Mesenchymal stem cell (in vitro differentiated cells and primary cell): ENCODE data around the gene TAS1R2.

Experiments
- DNase-seq: peaks from one replicate; pipeline ENCODE4 v3.0.0-alpha.2; 2013
- H2AFZ ChIP-seq: one replicate; pipeline ENCODE4 v1.6.1; 2013; ENCODE audit warnings: low read depth, mild to moderate bottlenecking, control low read depth, inconsistent platforms, low read length, moderate library complexity
- H2AK5ac ChIP-seq: 2 replicates; pipeline ENCODE4 v1.6.1; 2013; ENCODE audit warnings: low read length, moderate library complexity, mild to moderate bottlenecking, inconsistent platforms; ENCODE audit not compliant: severe bottlenecking
- H2BK120ac ChIP-seq: one replicate; pipeline ENCODE4 v1.6.1; 2013; ENCODE audit warnings: low read depth, mild to moderate bottlenecking, inconsistent platforms, low read length, moderate library complexity
- H2BK12ac ChIP-seq, 2 experiments: one replicate each; pipeline ENCODE4 v1.6.1; 2013; ENCODE audit warnings: inconsistent platforms in 2 of 2, low read length in 2 of 2, mild to moderate bottlenecking in 2 of 2, moderate library complexity in 2 of 2, control low read depth in 1 of 2
- H2BK15ac ChIP-seq: one replicate; pipeline ENCODE4 v1.6.1; 2013; ENCODE audit warnings: mild to moderate bottlenecking, low read depth, inconsistent platforms; ENCODE audit not compliant: poor library complexity, severe bottlenecking
- H2BK5ac ChIP-seq: 2 replicates; pipeline ENCODE4 v1.6.1; 2013; ENCODE audit warnings: low read depth, mild to moderate bottlenecking, low read length, control low read depth, inconsistent platforms; ENCODE audit not compliant: poor library complexity, severe bottlenecking
- H3K14ac ChIP-seq, 2 experiments: one replicate each; pipeline ENCODE4 v1.6.1; 2013; ENCODE audit warnings: inconsistent platforms in 2 of 2, low read length in 2 of 2, control low read depth in 1 of 2, mild to moderate bottlenecking in 1 of 2, moderate library complexity in 1 of 2
- H3K18ac ChIP-seq, 2 experiments: one replicate each; pipeline ENCODE4 v1.6.1; 2013; ENCODE audit warnings: inconsistent platforms in 2 of 2, low read length in 2 of 2, control low read depth in 1 of 2, low read depth in 1 of 2, mild to moderate bottlenecking in 1 of 2
- H3K23ac ChIP-seq, 2 experiments: one replicate each; pipeline ENCODE4 v1.6.1; 2013; ENCODE audit warnings: inconsistent platforms in 2 of 2, low read length in 2 of 2, mild to moderate bottlenecking in 2 of 2, moderate library complexity in 2 of 2, control low read depth in 1 of 2
- H3K27ac ChIP-seq: 2 replicates; pipeline ENCODE4 v1.5.1; 2013; ENCODE audit warnings: mild to moderate bottlenecking, moderate library complexity, low read length, control low read depth, inconsistent platforms; ENCODE audit not compliant: poor library complexity, severe bottlenecking
- H3K27me3 ChIP-seq, 2 experiments: 2 replicates each; pipeline versions ENCODE4 v1.6.1 to v1.7.0; 2013; ENCODE audit warnings: low read length in 2 of 2, mild to moderate bottlenecking in 2 of 2, moderate library complexity in 2 of 2, control low read depth in 1 of 2, inconsistent platforms in 1 of 2; ENCODE audit not compliant: control insufficient read depth in 1 of 2, insufficient read depth in 1 of 2
- H3K36me3 ChIP-seq, 2 experiments: 2 replicates each; pipeline versions ENCODE4 v1.6.1 to v1.7.0; 2013; ENCODE audit warnings: low read length in 2 of 2, control low read depth in 1 of 2, inconsistent platforms in 1 of 2, low read depth in 1 of 2, mild to moderate bottlenecking in 1 of 2; ENCODE audit not compliant: insufficient read depth in 2 of 2, control insufficient read depth in 1 of 2
- H3K4ac ChIP-seq, 2 experiments: one replicate each; pipeline ENCODE4 v1.6.1; 2013; ENCODE audit warnings: inconsistent platforms in 2 of 2, low read length in 2 of 2, mild to moderate bottlenecking in 2 of 2, moderate library complexity in 2 of 2, control low read depth in 1 of 2, low read depth in 1 of 2
- H3K4me1 ChIP-seq: 2 replicates; pipeline ENCODE4 v1.6.1; 2013; ENCODE audit warnings: low read depth, low read length, control low read depth; ENCODE audit not compliant: control insufficient read depth, insufficient read depth
- H3K4me2 ChIP-seq: 2 replicates; pipeline ENCODE4 v1.6.1; 2013; ENCODE audit warnings: low read length, mild to moderate bottlenecking, inconsistent platforms; ENCODE audit not compliant: poor library complexity, severe bottlenecking
- H3K4me3 ChIP-seq, 2 experiments: 2 replicates each; pipeline versions ENCODE4 v1.5.1 to v1.7.0; 2013; ENCODE audit warnings: low read length in 2 of 2, mild to moderate bottlenecking in 2 of 2, control low read depth in 1 of 2, low read depth in 1 of 2; ENCODE audit not compliant: insufficient read depth in 1 of 2
- H3K79me1 ChIP-seq: replicated peaks from 2 replicates; pipeline ENCODE4 v1.6.1; 2013; ENCODE audit warnings: mild to moderate bottlenecking, control low read depth, low read length, inconsistent platforms; ENCODE audit not compliant: poor library complexity, severe bottlenecking
- H3K9ac ChIP-seq: 2 replicates; pipeline ENCODE4 v1.7.0; 2013; ENCODE audit warnings: mild to moderate bottlenecking, low read length, moderate library complexity
- H3K9me3 ChIP-seq: 2 replicates; pipeline ENCODE4 v1.7.0; 2013; ENCODE audit warnings: mild to moderate bottlenecking, low read length; ENCODE audit not compliant: control insufficient read depth
- H4K8ac ChIP-seq: one replicate; pipeline ENCODE4 v1.6.1; 2013; ENCODE audit warnings: inconsistent platforms, mild to moderate bottlenecking, low read length, moderate library complexity
- H4K91ac ChIP-seq: one replicate; pipeline ENCODE4 v1.6.1; 2013; ENCODE audit warnings: mild to moderate bottlenecking, low read length, inconsistent platforms
- WGBS: methylation state at CpG from one replicate; pipeline ENCODE4 v1.1.7; 2013; ENCODE audit warnings: mixed read lengths; 5-methylcytosine and 5-hydroxymethylcytosine counted together

TAS1R2 gene

DNA sequence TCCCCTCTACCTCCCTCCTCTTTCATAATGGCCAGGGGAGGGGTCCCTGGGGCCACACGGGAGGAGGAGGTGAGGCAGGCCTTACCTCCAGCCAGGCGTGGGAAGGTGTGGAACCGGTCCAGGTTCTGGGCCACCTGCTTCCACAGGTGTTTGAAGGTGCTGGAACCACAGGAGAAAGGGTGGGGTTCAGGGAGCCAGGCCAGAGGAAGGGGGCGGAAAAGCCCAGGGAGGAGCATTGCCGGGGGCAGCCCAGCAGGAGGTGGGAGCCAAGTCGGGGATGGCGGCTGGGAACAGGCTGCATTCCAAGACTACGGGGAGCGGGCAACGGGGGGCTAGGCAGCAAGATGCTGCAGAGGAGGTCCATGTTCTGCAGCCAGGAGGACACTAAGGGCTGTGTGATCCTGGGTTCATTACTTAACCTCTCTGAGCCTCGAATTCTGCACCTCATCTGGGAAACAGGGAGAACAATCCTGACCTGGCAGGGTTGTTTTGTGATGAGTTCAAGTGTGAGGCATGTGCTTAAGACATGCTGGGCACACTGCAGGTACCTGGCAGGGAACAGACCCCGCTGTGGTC, 19.8 kb upstream of the TAS1R2 start:
- Histone ChIP-seq H4K91ac (no peak overlapping the region), H3K36me3 (peaks cover 11 to 45% of the 10 kb centered on the region in 2 experiments), H3K18ac (no peak overlapping the region), H2AK5ac (no peak overlapping the region), H3K23ac (no peak overlapping the region), H3K4me3 (no peak overlapping the region), H2BK5ac (no peak overlapping the region), H3K27ac (no peak overlapping the region), H3K4ac (no peak overlapping the region), H3K4me1 (peaks cover 5% of the 10 kb centered on the region), H4K8ac (no peak overlapping the region), H3K9me3 (no peaks in the 10 kb centered on the region), H2BK15ac (no peak overlapping the region), H3K14ac (no peak overlapping the region), H2AFZ (no peak overlapping the region), H2BK120ac (no peak overlapping the region), H3K27me3 (no peaks in the 10 kb centered on the region), H3K9ac (no peak overlapping the region), H3K79me1 (no peaks in the 10 kb centered on the region), H2BK12ac (no peak overlapping the region), H3K4me2 (no peak overlapping the region)
- no peak for DNase-seq
- WGBS = 88% methylated on average over 12 of the region's 12 CpGs

DNA sequence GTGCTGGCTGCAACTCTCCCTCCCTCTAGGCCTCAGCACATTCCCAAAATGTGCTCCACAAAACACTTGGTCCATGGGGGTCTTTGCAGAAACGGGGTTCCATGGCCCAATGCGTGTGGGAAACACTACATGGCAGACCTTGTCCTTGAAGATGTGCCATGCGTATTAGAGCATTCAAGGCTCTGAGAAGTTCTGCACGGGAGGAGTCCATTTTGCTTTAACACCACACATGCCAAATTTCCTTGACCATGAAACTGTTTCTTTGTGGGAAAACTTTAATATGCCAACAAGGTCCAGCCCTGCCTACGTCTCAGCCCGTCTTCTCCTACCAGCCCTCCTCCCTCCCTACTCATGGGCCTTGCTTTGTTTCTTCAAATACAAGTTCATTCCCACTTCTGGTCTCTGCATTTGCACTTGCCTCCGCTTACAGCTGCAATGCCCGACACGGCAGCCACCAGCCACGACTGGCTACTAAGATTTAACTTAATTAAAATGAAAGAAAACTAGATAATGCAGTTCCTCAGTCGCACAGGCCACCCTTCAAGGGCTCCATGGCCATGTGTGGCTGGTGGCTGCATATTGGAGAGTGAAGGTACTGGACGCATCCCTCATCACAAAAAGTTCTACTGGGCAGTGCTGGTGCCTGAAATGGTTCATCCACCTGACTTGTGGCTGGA, 19.2 kb upstream of the TAS1R2 start:
- Histone ChIP-seq H3K14ac (no peak overlapping the region), H3K18ac (no peak overlapping the region), H3K79me1 (no peaks in the 10 kb centered on the region), H3K4me2 (no peak overlapping the region), H3K4me1 (peaks cover 5% of the 10 kb centered on the region), H3K4me3 (no peak overlapping the region), H3K36me3 (peaks cover 11 to 43% of the 10 kb centered on the region in 2 experiments), H3K23ac (no peak overlapping the region), H4K8ac (no peak overlapping the region), H3K9me3 (no peaks in the 10 kb centered on the region), H2BK12ac (no peak overlapping the region), H2AK5ac (no peak overlapping the region), H2BK120ac (no peak overlapping the region), H3K27me3 (no peaks in the 10 kb centered on the region), H4K91ac (no peak overlapping the region), H3K4ac (no peak overlapping the region), H2BK15ac (no peak overlapping the region), H3K27ac (no peak overlapping the region), H3K9ac (no peak overlapping the region), H2BK5ac (no peak overlapping the region), H2AFZ (no peak overlapping the region)
- no peak for DNase-seq
- 81% methylated on average over 10 of the region's 12 CpGs for WGBS

DNA sequence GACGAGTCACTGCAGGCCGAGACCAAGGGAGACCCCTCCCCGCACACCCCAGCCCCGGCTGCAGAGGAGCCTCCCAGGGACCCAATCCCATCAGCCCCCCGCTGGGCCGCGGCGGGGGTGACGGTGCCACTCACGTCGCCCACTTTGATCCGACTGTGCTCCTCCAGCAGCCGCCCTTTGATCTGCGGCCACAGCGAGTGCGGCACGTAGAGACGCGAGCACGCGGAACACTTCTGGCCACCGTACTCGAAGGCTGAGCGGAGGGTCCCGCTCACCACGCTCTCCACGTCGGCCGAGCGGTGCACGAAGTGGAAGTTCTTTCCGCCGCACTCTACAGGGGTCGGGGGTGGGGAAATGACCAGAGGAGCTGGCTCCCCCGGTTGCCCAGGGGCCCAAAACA, 17.8 kb upstream of the TAS1R2 start:
- Histone ChIP-seq H3K79me1 (no peaks in the 10 kb centered on the region), H2AK5ac (no peak overlapping the region), H2BK12ac (no peak overlapping the region), H2BK5ac (no peak overlapping the region), H3K27me3 (no peaks in the 10 kb centered on the region), H3K14ac (no peak overlapping the region), H4K8ac (no peak overlapping the region), H3K4ac (no peak overlapping the region), H2BK15ac (no peak overlapping the region), H3K4me1 (peaks cover 5% of the 10 kb centered on the region), H3K36me3 (peaks cover 11 to 39% of the 10 kb centered on the region in 2 experiments), H3K23ac (no peak overlapping the region), H2BK120ac (no peak overlapping the region), H2AFZ (no peak overlapping the region), H4K91ac (no peak overlapping the region), H3K27ac (no peak overlapping the region), H3K9me3 (no peaks in the 10 kb centered on the region), H3K18ac (no peak overlapping the region), H3K4me3 (no peak overlapping the region), H3K4me2 (no peak overlapping the region), H3K9ac (no peak overlapping the region)
- DNase-seq = no peak
- WGBS = 90% methylated on average over 34 of the region's 35 CpGs

DNA sequence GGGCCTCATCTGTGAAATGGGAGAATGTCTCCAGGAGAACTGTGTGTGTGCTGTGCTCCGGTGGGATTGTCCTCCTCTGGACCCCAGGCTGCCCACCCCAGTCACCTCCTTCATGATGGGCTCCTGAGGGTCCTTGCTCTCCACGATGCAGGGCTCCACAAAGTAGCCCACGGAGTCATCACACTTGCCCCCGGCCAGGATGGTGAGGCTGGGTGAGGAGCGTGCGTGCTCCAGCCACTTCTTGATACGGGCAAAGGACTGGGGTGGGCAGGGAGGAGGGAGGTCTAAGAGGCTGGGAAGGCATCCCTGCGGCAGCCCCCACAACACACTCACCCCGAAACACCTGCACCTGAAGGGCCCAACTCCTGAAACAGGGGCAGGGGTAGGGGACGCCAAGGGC, 16.8 kb upstream of the TAS1R2 start:
- 73% methylated on average over 5 of the region's 10 CpGs for WGBS
- no peak overlapping the region for H2BK12ac ChIP-seq

More for the DNA sequence above, 16.8 kb upstream of the TAS1R2 start:
- H2BK5ac ChIP-seq = no peak overlapping the region
- H3K27me3 ChIP-seq = no peaks in the 10 kb centered on the region
- H3K4me2 ChIP-seq = no peak overlapping the region
- H3K9me3 ChIP-seq = no peaks in the 10 kb centered on the region
- no peak overlapping the region for H3K4me3 ChIP-seq
- H3K9ac ChIP-seq = no peak overlapping the region
- H3K4me1 ChIP-seq = peaks cover 5% of the 10 kb centered on the region
- peaks cover 7 to 39% of the 10 kb centered on the region in 2 experiments for H3K36me3 ChIP-seq
- H4K8ac ChIP-seq = no peak overlapping the region
- H3K4ac ChIP-seq = no peak overlapping the region
- H3K27ac ChIP-seq = no peak overlapping the region
- no peak for DNase-seq
- H3K14ac ChIP-seq = no peak overlapping the region
- no peak overlapping the region for H2BK15ac ChIP-seq
- H3K23ac ChIP-seq = no peak overlapping the region
- H2AFZ ChIP-seq = no peak overlapping the region
- no peak overlapping the region for H2AK5ac ChIP-seq
- no peak overlapping the region for H4K91ac ChIP-seq
- H2BK120ac ChIP-seq = no peak overlapping the region
- no peak overlapping the region for H3K18ac ChIP-seq
- no peaks in the 10 kb centered on the region for H3K79me1 ChIP-seq
